SH-SY5Y (cell line): ENCODE data around the gene SAFB.

Experiments used
- GATA2 ChIP-seq: IDR thresholded peaks from 2 replicates; pipeline ENCODE4 v1.6.1; 2011; ENCODE audit warnings: mild to moderate bottlenecking, low read depth, low read length
- GATA3 ChIP-seq: IDR thresholded peaks from 2 replicates; pipeline ENCODE4 v1.6.1; 2011; ENCODE audit warnings: low read depth, mild to moderate bottlenecking, low read length, moderate library complexity

- TF ChIP-seq GATA2, result no peak
- no peak for TF ChIP-seq GATA3
Observed at GRCh38 chr19:5663904-5664303, 41.0 kb downstream of the SAFB start.
